CD8-positive, alpha-beta memory T cell (primary cell): ENCODE results near the gene ZNF469. TPM values are rescaled to one million over a fixed set of nuclear protein-coding genes. Genes with fewer than 3 reads are reported as not detected.

Experiments used
- CTCF ChIA-PET: fragments of 350-600 bp; sonication (Branson Sonifier 250); formaldehyde crosslinking; loops from one replicate; lab custom pipeline; 2021; ENCODE audit warnings: antibody characterized with exemption; lab: Charles Lee
- POLR2A ChIA-PET: fragments of 350-600 bp; sonication (Branson Sonifier 250); formaldehyde crosslinking; loops from one replicate; lab custom pipeline; 2021; ENCODE audit warnings: antibody characterized with exemption; lab: Charles Lee
- DNase-seq, 5 donors: peaks; one replicate each; pipeline versions ENCODE4 v3.0.0 to v3.0.0-alpha.2; 2020 to 2022; ENCODE audit warnings: mixed read lengths in 1 of 5
- H3K27ac ChIP-seq: one replicate; pipeline ENCODE4 v1.7.0; 2013; ENCODE audit warnings: low read depth, mild to moderate bottlenecking, low read length, moderate library complexity
- H3K27me3 ChIP-seq: 2 replicates; pipeline ENCODE4 v1.7.0; 2013; ENCODE audit warnings: low read length, mild to moderate bottlenecking; ENCODE audit not compliant: insufficient read depth, poor library complexity, severe bottlenecking
- H3K36me3 ChIP-seq: 2 replicates; pipeline ENCODE4 v1.7.0; 2013; ENCODE audit warnings: mild to moderate bottlenecking, low read length, moderate library complexity; ENCODE audit not compliant: insufficient read depth
- H3K4me1 ChIP-seq: 2 replicates; pipeline ENCODE4 v1.7.0; 2013; ENCODE audit warnings: mild to moderate bottlenecking, low read length, moderate library complexity; ENCODE audit not compliant: insufficient read depth
- H3K4me3 ChIP-seq: 2 replicates; pipeline ENCODE4 v1.7.0; 2013; ENCODE audit warnings: mild to moderate bottlenecking, low read length
- H3K9me3 ChIP-seq: 2 replicates; pipeline ENCODE4 v1.7.0; 2013; ENCODE audit warnings: mild to moderate bottlenecking, low read length
- H3K27ac Mint-ChIP-seq, 8 donors: one replicate each; pipeline ENCODE4 v1.8.0; 2020 to 2021; ENCODE audit warnings: mixed read lengths in 8 of 8, mild to moderate bottlenecking in 6 of 8, inconsistent platforms in 3 of 8, moderate library complexity in 3 of 8
- H3K27me3 Mint-ChIP-seq, 2 donors: one replicate each; pipeline ENCODE4 v1.8.0; 2020 to 2021; ENCODE audit warnings: mixed read lengths in 2 of 2, mild to moderate bottlenecking in 1 of 2, moderate library complexity in 1 of 2
- H3K36me3 Mint-ChIP-seq, 3 donors: one replicate each; pipeline ENCODE4 v1.8.0; 2020 to 2021; ENCODE audit warnings: mixed read lengths in 3 of 3, inconsistent platforms in 1 of 3, mild to moderate bottlenecking in 1 of 3
- H3K4me1 Mint-ChIP-seq, 3 donors: one replicate each; pipeline ENCODE4 v1.8.0; 2020 to 2021; ENCODE audit warnings: mixed read lengths in 3 of 3, inconsistent platforms in 1 of 3, mild to moderate bottlenecking in 1 of 3
- H3K4me3 Mint-ChIP-seq, 7 donors: one replicate each; pipeline ENCODE4 v1.8.0; 2020 to 2021; ENCODE audit warnings: mixed read lengths in 7 of 7, mild to moderate bottlenecking in 6 of 7, moderate library complexity in 4 of 7, inconsistent platforms in 2 of 7
- H3K9me3 Mint-ChIP-seq, 5 donors: one replicate each; pipeline ENCODE4 v1.8.0; 2020 to 2022; ENCODE audit warnings: mixed read lengths in 5 of 5, mild to moderate bottlenecking in 3 of 5, moderate library complexity in 2 of 5, inconsistent platforms in 1 of 5
- polyA plus RNA-seq: library from polyadenylated mRNA; unstranded; fragments of 300-500 nt; fragmentation: Illumina TruSeq; gene quantifications from one replicate; pipeline ENCODE4 v1.2.3, GENCODE V29; 2021
- total RNA-seq, 2 experiments: library from RNA; stranded (reverse); gene quantifications; one replicate each; pipeline ENCODE4 v1.2.3, GENCODE V29; 2021

The ZNF469 gene
- total and polyA plus RNA-seq, 3 experiments from 2014 or later = 0.23 to 1.7 (median 1.5) TPM

DNA sequence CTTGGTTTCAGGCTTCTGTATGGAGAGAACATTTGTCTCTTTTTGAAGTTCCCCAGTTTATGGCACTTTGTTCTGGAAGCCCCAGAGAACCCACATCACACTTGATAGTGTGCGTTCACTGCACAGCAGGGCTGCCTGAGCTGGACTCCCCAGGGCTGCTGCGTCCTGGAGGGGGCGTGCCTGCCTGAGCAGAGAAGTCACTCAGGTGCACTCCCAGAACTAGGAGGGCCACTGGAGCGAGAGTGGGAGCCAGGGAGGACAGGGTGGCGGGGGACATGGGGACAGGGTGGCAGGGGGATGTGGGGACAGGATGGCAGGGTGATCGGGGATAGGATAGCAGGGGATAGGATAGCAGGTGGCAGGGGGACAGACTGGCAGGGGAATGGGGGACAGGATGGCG is 43.9 kb upstream of the ZNF469 start:
- H3K27ac Mint-ChIP-seq = no peak overlapping the region
- Histone ChIP-seq H3K27me3 (no peaks in the 10 kb centered on the region), H3K36me3 (no peaks in the 10 kb centered on the region), H3K4me1 (no peaks in the 10 kb centered on the region), H3K9me3 (no peaks in the 10 kb centered on the region), H3K27ac (no peak overlapping the region), H3K4me3 (no peak overlapping the region)
- POLR2A ChIA-PET = no interaction called here
- no peaks in the 10 kb centered on the region for H3K4me1 Mint-ChIP-seq
- peak in 1 of 5 donors; percentile 20 for DNase-seq
- H3K9me3 Mint-ChIP-seq = peaks cover 0 to 6% (median 0%) of the 10 kb centered on the region in 5 donors
- H3K4me3 Mint-ChIP-seq = no peak overlapping the region
- H3K36me3 Mint-ChIP-seq = no peaks in the 10 kb centered on the region
- peaks cover 5 to 14% of the 10 kb centered on the region in 2 donors for H3K27me3 Mint-ChIP-seq
- CTCF ChIA-PET = no interaction called here

DNA sequence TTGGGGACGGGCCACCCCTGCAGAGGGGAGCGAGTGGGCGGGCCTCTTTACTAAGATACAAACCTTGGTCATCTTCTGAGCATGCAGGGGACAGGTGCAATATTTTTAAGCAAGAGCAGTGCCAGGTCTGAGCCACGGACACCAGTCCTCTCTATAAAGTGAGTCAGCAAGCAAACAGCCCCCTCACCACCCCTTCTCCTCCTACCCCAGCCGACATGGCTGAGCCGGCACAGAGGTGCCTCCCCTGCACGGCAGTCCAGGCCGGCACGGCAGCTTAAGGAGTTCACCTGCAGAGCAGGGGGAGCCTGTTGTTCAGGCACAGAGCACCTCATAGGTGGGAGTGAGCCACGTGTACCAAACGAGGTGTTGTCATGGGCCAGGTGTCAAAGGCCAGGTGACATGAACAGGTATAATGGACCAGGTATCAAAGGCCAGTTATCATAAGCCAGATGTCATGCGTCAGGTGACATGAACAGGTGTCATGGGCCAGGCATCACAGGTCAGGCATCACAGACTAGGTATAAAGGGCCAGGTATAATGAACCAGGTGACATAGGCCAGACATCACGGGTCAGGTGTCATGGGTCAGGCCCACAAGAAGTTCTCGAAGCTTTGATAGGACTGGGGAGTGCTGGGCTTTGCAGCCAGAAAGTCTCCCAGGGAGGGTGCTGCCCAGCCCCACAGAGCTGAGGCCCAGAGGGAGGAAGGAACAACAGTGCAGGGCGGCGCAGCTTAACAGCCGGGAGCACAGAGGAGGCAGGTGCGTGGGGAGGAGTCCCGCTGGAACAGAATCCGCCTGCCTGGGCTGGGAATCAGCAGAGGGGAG is 42.6 kb upstream of the ZNF469 start:
- H3K4me1 ChIP-seq = no peaks in the 10 kb centered on the region
- no peaks in the 10 kb centered on the region for H3K4me1 Mint-ChIP-seq
- H3K27ac ChIP-seq = no peak overlapping the region
- peaks cover 0 to 6% (median 0%) of the 10 kb centered on the region in 5 donors for H3K9me3 Mint-ChIP-seq
- no peak overlapping the region for H3K4me3 Mint-ChIP-seq
- DNase-seq = peak in 1 of 5 donors; percentile 35
- POLR2A ChIA-PET = no interaction called here
- no peaks in the 10 kb centered on the region for H3K9me3 ChIP-seq
- H3K27ac Mint-ChIP-seq = no peak overlapping the region
- no peaks in the 10 kb centered on the region for H3K36me3 ChIP-seq
- no peaks in the 10 kb centered on the region for H3K36me3 Mint-ChIP-seq
- CTCF ChIA-PET = no interaction called here
- no peaks in the 10 kb centered on the region for H3K27me3 ChIP-seq
- no peak overlapping the region for H3K4me3 ChIP-seq
- peaks cover 5 to 10% of the 10 kb centered on the region in 2 donors for H3K27me3 Mint-ChIP-seq

DNA sequence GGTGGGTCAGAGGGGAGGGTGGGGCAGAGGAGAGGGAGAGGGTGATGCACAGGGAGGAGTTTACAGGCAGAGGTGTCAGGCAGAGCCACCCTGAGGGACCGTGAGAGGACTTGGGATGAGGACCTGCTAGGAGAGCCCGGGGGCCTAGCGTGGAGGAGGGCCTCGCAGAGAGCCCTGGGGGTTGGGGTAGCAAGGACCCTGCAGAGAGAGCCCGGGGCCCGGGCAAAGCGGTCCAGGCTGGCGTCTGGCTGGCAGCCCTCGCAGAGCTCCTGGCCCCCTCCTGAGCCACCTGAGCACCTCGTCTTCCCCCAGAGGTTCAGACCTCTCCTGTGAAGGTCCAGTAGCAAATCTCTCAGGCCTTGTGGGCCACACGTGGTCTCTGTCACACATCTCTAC is 42.0 kb upstream of the ZNF469 start:
- Mint-ChIP-seq H3K27me3 (peaks cover 5 to 10% of the 10 kb centered on the region in 2 donors), H3K36me3 (no peaks in the 10 kb centered on the region), H3K4me3 (no peak overlapping the region), H3K9me3 (peaks cover 0 to 6% (median 0%) of the 10 kb centered on the region in 5 donors), H3K27ac (no peak overlapping the region), H3K4me1 (no peaks in the 10 kb centered on the region)
- Histone ChIP-seq H3K4me3 (no peak overlapping the region), H3K36me3 (no peaks in the 10 kb centered on the region), H3K27me3 (no peaks in the 10 kb centered on the region), H3K9me3 (no peaks in the 10 kb centered on the region), H3K27ac (no peak overlapping the region), H3K4me1 (no peaks in the 10 kb centered on the region)
- ChIA-PET POLR2A (no interaction called here), CTCF (no interaction called here)
- DNase-seq = peak in 1 of 5 donors; percentile 46

DNA sequence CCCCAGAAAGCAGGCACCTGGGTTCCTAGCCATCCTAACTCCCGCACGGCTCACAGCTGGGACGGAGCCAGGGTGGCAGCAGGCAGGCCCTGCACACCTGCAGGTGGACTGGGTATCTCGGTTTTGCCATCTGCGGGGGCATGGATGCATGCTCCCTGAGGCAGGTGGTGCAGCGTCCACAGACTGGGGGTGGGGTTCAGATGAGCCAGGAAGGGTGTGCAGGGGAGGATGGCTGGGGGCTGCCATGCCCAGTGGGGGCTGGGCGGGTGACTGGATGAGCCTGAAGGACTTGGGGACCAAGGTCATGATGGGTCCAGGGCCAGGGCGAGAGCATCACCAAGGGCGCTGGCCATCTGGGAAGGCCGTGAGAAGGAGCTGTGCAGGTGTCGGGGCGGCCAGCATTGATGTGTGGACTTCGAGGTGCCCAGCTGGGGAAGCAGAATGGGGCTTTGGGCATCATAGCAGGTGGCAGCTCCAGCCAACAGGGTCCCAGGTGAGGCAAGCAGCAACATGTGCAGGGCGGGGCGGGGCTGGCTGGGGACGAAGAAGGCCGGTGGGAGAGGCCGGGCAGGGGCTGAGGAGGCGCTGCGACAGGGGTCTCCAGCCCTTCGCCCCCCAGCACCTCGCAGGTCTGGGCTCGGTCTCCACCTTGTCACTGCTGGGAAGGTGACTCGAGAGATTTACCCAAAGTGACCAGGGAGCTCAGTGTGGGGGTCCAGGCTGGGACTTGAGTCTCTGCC is 41.0 kb upstream of the ZNF469 start:
- H3K27me3 Mint-ChIP-seq = peaks cover 5 to 10% of the 10 kb centered on the region in 2 donors
- no peak overlapping the region for H3K4me3 Mint-ChIP-seq
- no peak overlapping the region for H3K4me3 ChIP-seq
- CTCF ChIA-PET = no interaction called here
- no peaks in the 10 kb centered on the region for H3K36me3 Mint-ChIP-seq
- no peaks in the 10 kb centered on the region for H3K4me1 ChIP-seq
- no peaks in the 10 kb centered on the region for H3K36me3 ChIP-seq
- peak in 1 of 5 donors; percentile 38 for DNase-seq
- H3K27ac ChIP-seq = no peak overlapping the region
- H3K27ac Mint-ChIP-seq = no peak overlapping the region
- H3K4me1 Mint-ChIP-seq = no peaks in the 10 kb centered on the region
- H3K9me3 Mint-ChIP-seq = peaks cover 0 to 6% (median 0%) of the 10 kb centered on the region in 5 donors
- no peaks in the 10 kb centered on the region for H3K27me3 ChIP-seq
- no peaks in the 10 kb centered on the region for H3K9me3 ChIP-seq
- POLR2A ChIA-PET = no interaction called here

DNA sequence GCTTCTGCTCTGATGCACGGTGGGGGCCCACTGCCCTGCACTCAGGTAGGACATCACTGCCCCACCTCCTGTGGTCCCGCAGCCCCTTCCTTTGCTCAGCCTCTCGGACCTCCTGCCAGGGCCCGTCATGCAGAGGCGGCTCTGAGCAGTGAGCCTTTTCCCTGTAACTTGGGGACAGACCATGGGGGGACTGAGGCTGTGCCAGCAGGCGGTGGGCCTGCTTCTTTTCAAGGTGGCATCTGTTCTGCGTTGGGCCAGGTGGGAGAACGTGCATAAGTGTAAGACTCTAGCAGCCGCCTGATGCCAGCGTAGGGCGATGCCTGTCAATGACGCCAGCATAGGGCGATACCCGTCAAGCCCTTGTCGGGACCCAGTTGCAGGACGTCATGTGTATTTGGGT is 40.3 kb upstream of the ZNF469 start:
- H3K9me3 ChIP-seq = no peaks in the 10 kb centered on the region
- DNase-seq = peak in 1 of 5 donors; percentile 30
- no peaks in the 10 kb centered on the region for H3K4me1 ChIP-seq
- Mint-ChIP-seq H3K27me3 (peaks cover 3 to 10% of the 10 kb centered on the region in 2 donors), H3K4me1 (no peaks in the 10 kb centered on the region), H3K4me3 (no peak overlapping the region), H3K9me3 (peaks cover 0 to 6% (median 0%) of the 10 kb centered on the region in 5 donors), H3K27ac (no peak overlapping the region), H3K36me3 (no peaks in the 10 kb centered on the region)
- ChIA-PET POLR2A (no interaction called here), CTCF (no interaction called here)
- H3K36me3 ChIP-seq = no peaks in the 10 kb centered on the region
- H3K27me3 ChIP-seq = no peaks in the 10 kb centered on the region
- H3K27ac ChIP-seq = no peak overlapping the region
- no peak overlapping the region for H3K4me3 ChIP-seq

DNA sequence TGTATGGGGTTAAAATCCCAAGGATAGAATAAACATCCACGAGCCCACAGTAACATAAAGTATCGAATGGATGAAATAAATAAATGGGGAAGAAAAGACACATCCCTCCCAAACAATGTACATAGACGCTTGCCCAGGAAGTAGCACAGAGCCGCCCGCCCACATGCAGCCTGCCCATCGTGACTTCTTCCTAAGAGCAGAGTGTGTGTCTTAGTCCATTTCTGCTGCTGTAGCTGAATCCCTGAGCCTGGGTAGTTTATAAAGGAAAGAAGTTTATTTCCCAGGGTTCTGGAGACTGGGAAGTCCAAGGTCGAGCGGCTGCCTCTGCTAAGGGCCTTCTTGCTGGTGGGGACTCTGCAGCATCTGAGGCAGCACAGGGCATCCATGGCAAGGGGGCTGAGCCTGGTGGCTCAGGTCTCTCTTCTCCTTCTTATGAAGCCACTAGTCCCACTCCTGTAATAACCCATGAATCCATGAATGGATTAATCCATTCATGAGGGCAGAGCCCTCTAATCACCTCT is 39.4 kb upstream of the ZNF469 start:
- H3K27ac Mint-ChIP-seq = no peak overlapping the region
- H3K9me3 Mint-ChIP-seq = peaks cover 0 to 6% (median 0%) of the 10 kb centered on the region in 5 donors
- Histone ChIP-seq H3K4me3 (no peak overlapping the region), H3K9me3 (no peaks in the 10 kb centered on the region), H3K27ac (no peak overlapping the region), H3K27me3 (no peaks in the 10 kb centered on the region), H3K4me1 (peaks cover 7% of the 10 kb centered on the region), H3K36me3 (no peaks in the 10 kb centered on the region)
- H3K4me3 Mint-ChIP-seq = no peak overlapping the region
- CTCF ChIA-PET = no interaction called here
- H3K27me3 Mint-ChIP-seq = peaks cover 3 to 9% of the 10 kb centered on the region in 2 donors
- H3K4me1 Mint-ChIP-seq = peaks cover 0 to 6% (median 3%) of the 10 kb centered on the region in 3 donors
- POLR2A ChIA-PET = no interaction called here
- H3K36me3 Mint-ChIP-seq = no peaks in the 10 kb centered on the region
- DNase-seq = peak in 1 of 5 donors; percentile 28

DNA sequence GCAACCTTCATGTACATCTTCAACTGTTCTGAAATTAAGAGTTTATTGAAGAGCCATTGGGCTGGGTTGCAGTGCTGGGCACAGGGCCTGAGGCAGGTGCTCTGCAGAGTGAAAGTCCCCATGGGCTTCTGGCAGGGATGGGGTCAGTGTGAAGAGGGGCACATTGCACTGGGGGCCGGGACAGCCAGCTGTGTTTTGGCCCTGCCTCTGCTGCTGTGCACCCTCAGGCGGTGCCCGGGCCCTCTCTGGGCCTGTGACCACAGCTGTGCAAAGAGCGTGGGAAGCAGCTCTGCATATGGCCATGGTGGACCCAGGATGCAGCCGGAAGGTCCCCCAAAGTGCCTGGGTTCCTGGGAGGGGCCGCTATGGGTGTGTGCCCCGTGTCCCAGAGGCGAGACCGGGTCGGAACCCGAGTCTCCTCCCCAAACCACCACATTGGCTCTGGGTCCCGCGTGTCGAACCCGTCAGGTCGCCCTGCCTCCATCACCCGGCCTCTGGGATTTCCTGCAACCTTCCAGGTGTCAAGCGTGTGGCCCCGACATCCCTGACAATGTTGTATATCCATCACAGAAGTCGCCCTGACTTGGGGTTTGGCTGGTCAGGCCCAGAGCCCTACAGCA is 38.2 kb upstream of the ZNF469 start:
- Histone ChIP-seq H3K4me3 (no peak overlapping the region), H3K27ac (no peak overlapping the region), H3K27me3 (no peaks in the 10 kb centered on the region), H3K9me3 (no peaks in the 10 kb centered on the region), H3K4me1 (peaks cover 7% of the 10 kb centered on the region), H3K36me3 (no peaks in the 10 kb centered on the region)
- peaks cover 0 to 6% (median 4%) of the 10 kb centered on the region in 3 donors for H3K4me1 Mint-ChIP-seq
- peaks cover 0 to 7% of the 10 kb centered on the region in 2 donors for H3K27me3 Mint-ChIP-seq
- POLR2A ChIA-PET = no interaction called here
- no peak overlapping the region for H3K27ac Mint-ChIP-seq
- DNase-seq = peak in 1 of 5 donors; percentile 43
- CTCF ChIA-PET = no interaction called here
- H3K4me3 Mint-ChIP-seq = no peak overlapping the region
- H3K9me3 Mint-ChIP-seq = peaks cover 0 to 6% (median 0%) of the 10 kb centered on the region in 5 donors
- H3K36me3 Mint-ChIP-seq = no peaks in the 10 kb centered on the region
